Suprapubic skin (tissue), 4 donors: ENCODE results near the gene ULBP2. TPM values are rescaled to one million over a fixed set of nuclear protein-coding genes. Genes with fewer than 3 reads are reported as not detected.
"Not testable (repeated sequence)": the region's sequence is repeated elsewhere in the genome, so short reads cannot be mapped to it uniquely, and the experiment has no call there.

ENCODE experiments used
- DNase-seq, 2 donors: peaks; one replicate each; pipeline ENCODE4 v3.0.0-alpha.2; 2019; ENCODE audit warnings: low spot score in 2 of 2
- H3K27ac ChIP-seq: fragments of 200-600 bp; sonication (generic); one replicate; pipeline ENCODE4 v1.5.1; 2019
- H3K27me3 ChIP-seq: fragments of 200-600 bp; sonication (generic); one replicate; pipeline ENCODE4 v1.5.1; 2019
- H3K36me3 ChIP-seq: fragments of 200-600 bp; sonication (generic); one replicate; pipeline ENCODE4 v1.5.1; 2019
- H3K4me1 ChIP-seq: fragments of 200-600 bp; sonication (generic); one replicate; pipeline ENCODE4 v1.5.1; 2019
- H3K4me3 ChIP-seq: fragments of 200-600 bp; sonication (generic); one replicate; pipeline ENCODE4 v1.5.1; 2019; ENCODE audit warnings: mild to moderate bottlenecking
- H3K9me3 ChIP-seq: fragments of 200-600 bp; sonication (generic); one replicate; pipeline ENCODE4 v1.5.1; 2019
- EP300 ChIP-seq: sonication (generic); formaldehyde crosslinking; IDR thresholded peaks from one replicate; pipeline ENCODE4 v1.6.1; 2017; ENCODE audit warnings: antibody characterized with exemption
- POLR2A ChIP-seq, 2 donors: fragments of 450-650 bp; IDR thresholded peaks; one replicate each; pipeline ENCODE4 v1.6.1; 2017; ENCODE audit warnings: antibody characterized with exemption in 2 of 2, mild to moderate bottlenecking in 2 of 2, moderate library complexity in 2 of 2
- POLR2AphosphoS5 ChIP-seq, 3 donors: sonication (generic); formaldehyde crosslinking; IDR thresholded peaks; one replicate each; pipeline ENCODE4 v1.6.1; 2017; ENCODE audit warnings: antibody characterized with exemption in 3 of 3
- WGBS: methylation state at CpG from one replicate; pipeline ENCODE4 v1.1.5; 2018; 5-methylcytosine and 5-hydroxymethylcytosine counted together
- total RNA-seq, 4 donors: library from RNA; depleted of rRNA; stranded (reverse); fragments of >200 nt; gene quantifications; one replicate each; pipeline ENCODE4 v1.1.0, GENCODE V29; 2016
- TF ChIP-seq, protein P1 (sequence below), 2 donors: fragments of 200-600 bp in 1 of 2; fragments of 450-650 bp in 1 of 2; sonication (generic) in 1 of 2; IDR thresholded peaks; one replicate each; pipeline ENCODE4 v1.5.1; 2016 to 2019; ENCODE audit warnings: antibody characterized with exemption in 2 of 2, mild to moderate bottlenecking in 1 of 2, moderate library complexity in 1 of 2

Gene ULBP2
- total RNA-seq, 4 donors from 2014 or later, result 0.76 to 0.95 TPM; not detected in 2

DNA sequence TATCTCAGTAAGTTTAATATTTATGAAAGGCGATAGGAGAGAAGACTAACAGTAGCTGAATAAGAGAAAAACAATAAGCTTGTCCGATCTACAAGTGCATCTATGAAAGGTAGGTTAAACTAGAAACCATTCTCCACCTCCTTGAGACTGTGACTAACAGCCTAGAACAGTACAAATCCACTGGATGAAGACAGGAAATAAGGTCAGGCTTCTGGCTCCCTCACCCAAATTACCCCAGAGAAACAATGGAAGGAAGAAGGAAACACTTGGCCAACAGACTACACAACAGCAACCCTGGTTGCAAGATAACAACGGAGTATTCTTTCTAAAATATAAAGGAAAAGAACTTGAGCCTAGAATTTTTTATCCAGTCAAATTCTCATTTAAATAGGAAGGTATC lies 16.3 kb downstream of the ULBP2 start:
- peaks cover 96% of the 10 kb centered on the region for H3K27me3 ChIP-seq
- H3K4me3 ChIP-seq, H3K27ac ChIP-seq, H3K9me3 ChIP-seq, H3K4me1 ChIP-seq, DNase-seq, H3K36me3 ChIP-seq: not testable (repeated sequence)
- WGBS, result 69% methylated on average over 3 of the region's 3 CpGs

DNA sequence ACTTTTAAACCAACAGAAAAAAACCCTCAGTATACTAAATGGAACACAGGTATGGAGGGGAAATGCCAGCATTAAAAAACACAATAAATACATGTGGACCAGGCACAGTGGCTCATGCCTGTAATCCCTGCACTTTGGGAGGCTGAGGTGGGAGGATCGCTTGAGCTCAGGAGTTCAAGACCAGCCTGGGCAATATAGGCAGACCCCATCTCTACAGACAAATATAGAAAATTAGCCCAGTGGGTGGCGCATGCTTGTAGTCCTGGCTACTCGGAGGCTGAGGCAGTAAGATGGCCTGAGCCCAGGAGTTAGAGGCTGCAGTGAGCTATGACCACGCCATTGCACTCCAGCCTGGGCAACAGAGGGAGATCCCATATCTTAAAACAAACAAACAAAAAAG lies 18.0 kb downstream of the ULBP2 start:
- not testable (repeated sequence) for H3K9me3 ChIP-seq, DNase-seq, H3K4me3 ChIP-seq, H3K27ac ChIP-seq, H3K36me3 ChIP-seq
- Histone ChIP-seq H3K4me1 (peaks cover 18% of the 10 kb centered on the region), H3K27me3 (peaks cover 96% of the 10 kb centered on the region)
- 75% methylated on average over 4 of the region's 4 CpGs for WGBS

DNA sequence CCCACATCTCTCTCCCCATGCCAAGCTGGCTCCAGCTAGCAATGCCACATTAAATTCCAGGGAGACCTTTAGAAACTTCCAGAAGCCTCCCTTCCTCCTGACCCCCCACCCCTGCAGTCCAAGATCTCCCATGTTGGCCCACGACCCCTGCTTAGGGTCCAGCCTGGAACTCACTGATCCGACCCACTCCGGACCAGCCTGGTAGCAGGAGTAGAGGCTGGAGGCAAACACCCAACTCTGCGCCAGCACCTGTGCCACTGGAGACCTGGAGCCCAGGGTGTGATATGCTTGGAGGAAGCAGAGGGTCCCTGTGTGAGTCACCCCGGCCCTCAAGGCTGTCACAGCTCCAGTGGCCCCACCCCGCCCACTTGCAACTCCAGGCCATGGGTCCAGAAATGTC lies 18.7 kb downstream of the ULBP2 start:
- no peak overlapping the region for H3K27ac ChIP-seq
- H3K4me3 ChIP-seq, result no peak overlapping the region
- WGBS, result 75% methylated on average over 6 of the region's 6 CpGs
- H3K36me3 ChIP-seq, result no peaks in the 10 kb centered on the region
- peaks cover 96% of the 10 kb centered on the region for H3K27me3 ChIP-seq
- H3K4me1 ChIP-seq, result peaks cover 24% of the 10 kb centered on the region
- DNase-seq, result peak in 1 of 2 donors; percentile 74
- TF ChIP-seq EP300 (no peak), POLR2AphosphoS5 (IDR thresholded peaks at IDR 0.05) (no peak), POLR2A (IDR thresholded peaks at IDR 0.05) (no peak)
- TF ChIP-seq, protein P1, sequence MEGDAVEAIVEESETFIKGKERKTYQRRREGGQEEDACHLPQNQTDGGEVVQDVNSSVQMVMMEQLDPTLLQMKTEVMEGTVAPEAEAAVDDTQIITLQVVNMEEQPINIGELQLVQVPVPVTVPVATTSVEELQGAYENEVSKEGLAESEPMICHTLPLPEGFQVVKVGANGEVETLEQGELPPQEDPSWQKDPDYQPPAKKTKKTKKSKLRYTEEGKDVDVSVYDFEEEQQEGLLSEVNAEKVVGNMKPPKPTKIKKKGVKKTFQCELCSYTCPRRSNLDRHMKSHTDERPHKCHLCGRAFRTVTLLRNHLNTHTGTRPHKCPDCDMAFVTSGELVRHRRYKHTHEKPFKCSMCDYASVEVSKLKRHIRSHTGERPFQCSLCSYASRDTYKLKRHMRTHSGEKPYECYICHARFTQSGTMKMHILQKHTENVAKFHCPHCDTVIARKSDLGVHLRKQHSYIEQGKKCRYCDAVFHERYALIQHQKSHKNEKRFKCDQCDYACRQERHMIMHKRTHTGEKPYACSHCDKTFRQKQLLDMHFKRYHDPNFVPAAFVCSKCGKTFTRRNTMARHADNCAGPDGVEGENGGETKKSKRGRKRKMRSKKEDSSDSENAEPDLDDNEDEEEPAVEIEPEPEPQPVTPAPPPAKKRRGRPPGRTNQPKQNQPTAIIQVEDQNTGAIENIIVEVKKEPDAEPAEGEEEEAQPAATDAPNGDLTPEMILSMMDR (IDR thresholded peaks at IDR 0.05), result no peak
- H3K9me3 ChIP-seq, result no peaks in the 10 kb centered on the region

DNA sequence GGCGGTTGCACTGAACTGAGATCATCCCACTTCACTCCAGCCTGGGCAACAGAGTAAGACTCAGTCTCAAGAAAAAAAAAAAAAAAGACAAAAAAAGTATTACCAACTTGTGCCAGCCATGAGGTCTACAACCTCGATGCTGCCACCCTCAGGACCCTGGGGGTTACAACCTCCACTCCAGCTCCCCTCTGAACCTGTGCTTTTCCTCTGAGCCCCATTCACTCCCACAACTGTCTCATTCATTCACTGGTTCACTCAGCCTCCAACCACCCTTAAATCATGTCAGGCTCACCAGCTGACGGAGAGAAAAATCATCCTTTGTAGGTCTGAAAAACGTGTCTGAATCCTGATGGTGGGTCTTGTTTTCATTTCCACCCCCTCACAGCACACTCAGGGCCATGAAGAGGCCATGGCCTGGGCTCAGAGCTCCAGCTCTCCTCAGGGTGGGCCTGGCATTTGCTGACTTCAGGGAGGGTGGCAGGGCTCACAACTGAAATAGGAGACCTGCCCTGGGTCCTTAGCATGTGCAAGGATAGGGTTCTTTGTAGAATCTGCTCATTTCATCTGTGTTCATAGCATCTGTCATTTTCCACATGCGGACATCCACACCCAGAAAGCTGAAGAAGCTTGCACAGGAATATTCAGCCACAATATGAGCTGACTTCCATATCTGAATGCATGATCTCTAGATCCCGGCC lies 20.1 kb downstream of the ULBP2 start:
- Histone ChIP-seq H3K4me1 (peaks cover 24% of the 10 kb centered on the region), H3K27ac (no peak overlapping the region), H3K27me3 (peaks cover 97% of the 10 kb centered on the region), H3K4me3 (no peak overlapping the region), H3K36me3 (no peaks in the 10 kb centered on the region), H3K9me3 (no peaks in the 10 kb centered on the region)
- 69% methylated on average over 6 of the region's 6 CpGs for WGBS
- peak in 1 of 2 donors; percentile 54 for DNase-seq
- no peak for TF ChIP-seq POLR2AphosphoS5 (IDR thresholded peaks at IDR 0.05)
- no peak for TF ChIP-seq POLR2A (IDR thresholded peaks at IDR 0.05)
- no peak for TF ChIP-seq EP300
- TF ChIP-seq, protein P1 (IDR thresholded peaks at IDR 0.05), result no peak

DNA sequence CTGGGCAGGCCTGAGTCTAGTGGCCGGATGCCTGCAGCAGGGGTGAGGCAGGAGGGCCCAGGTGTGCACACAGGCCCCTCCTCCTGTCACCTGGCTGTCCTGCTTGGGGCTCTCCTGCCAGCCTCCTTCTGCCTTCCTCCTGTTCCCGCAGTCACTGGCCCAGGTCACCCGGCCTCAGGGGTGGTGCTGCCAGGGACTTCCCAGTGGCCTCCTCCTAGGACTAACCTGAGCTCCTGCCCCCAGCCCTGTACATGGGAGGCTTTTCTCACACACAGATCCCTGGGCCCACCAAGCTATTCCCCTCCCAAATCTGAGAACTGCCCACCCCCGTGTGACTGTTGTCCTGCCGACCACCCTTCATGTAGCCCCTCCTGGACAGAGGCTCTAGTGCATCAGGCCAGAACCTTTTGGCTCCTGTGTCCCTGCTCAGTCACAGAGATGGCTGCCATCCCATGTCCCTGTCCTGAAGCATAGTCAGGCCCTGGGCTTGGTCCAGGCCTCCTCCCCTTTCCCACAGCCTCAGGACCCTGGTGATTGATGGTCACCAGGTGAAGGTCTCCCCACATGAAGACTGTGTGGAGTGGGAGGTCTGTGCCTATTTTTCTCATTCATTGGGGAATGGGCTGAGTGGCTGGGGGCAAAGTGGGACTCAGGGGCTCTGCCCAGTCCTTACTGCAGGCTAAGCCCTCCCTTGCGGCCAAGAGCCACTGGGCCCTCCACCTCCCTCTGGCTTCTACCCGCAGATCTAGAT lies 20.8 kb downstream of the ULBP2 start:
- DNase-seq, result peak in 1 of 2 donors; percentile 60
- Histone ChIP-seq H3K27me3 (peaks cover 98% of the 10 kb centered on the region), H3K9me3 (no peaks in the 10 kb centered on the region), H3K4me1 (peaks cover 24% of the 10 kb centered on the region), H3K27ac (no peak overlapping the region), H3K36me3 (no peaks in the 10 kb centered on the region), H3K4me3 (peak overlapping the region; percentile 54)
- TF ChIP-seq POLR2A (IDR thresholded peaks at IDR 0.05) (no peak), EP300 (no peak), POLR2AphosphoS5 (IDR thresholded peaks at IDR 0.05) (no peak)
- TF ChIP-seq, protein P1 (IDR thresholded peaks at IDR 0.05), result no peak
- WGBS, result 67% methylated on average over 7 of the region's 7 CpGs

DNA sequence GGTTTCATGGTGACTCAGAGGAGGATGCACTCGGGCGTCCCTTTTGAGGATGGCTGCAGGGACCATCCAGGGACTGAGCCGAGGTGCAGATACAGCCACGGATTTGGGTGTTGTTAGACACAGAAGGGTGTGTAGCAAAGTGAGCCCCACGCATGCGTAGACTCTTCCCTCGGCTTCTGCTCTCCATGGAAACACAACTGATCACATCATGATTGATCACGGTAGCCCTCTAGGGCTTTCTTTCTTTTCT lies 21.3 kb downstream of the ULBP2 start:
- TF ChIP-seq EP300, result no peak
- Histone ChIP-seq H3K36me3 (no peaks in the 10 kb centered on the region), H3K4me1 (peaks cover 24% of the 10 kb centered on the region), H3K27ac (no peak overlapping the region), H3K4me3 (peak overlapping the region; percentile 54), H3K27me3 (peaks cover 95% of the 10 kb centered on the region), H3K9me3 (no peaks in the 10 kb centered on the region)
- 15% methylated on average over 8 of the region's 8 CpGs for WGBS
- peak in 1 of 2 donors; percentile 65 for DNase-seq
